H54 (cell line): ENCODE data around the gene VAMP5.
A peak's percentile ranks its signal among the peaks of the same experiment; 100 is the strongest.
"Not testable (repeated sequence)": the region's sequence is repeated elsewhere in the genome, so short reads cannot be mapped to it uniquely, and the experiment has no call there.

Experiments used
- DNase-seq: peaks from one replicate; pipeline ENCODE4 v3.0.0; 2011; ENCODE audit warnings: low spot score, mixed read lengths; ENCODE audit not compliant: insufficient read length
- FAIRE-seq: peaks from 3 replicates; lab custom pipeline; 2011; peaks lifted over from hg19 to GRCh38; lab: Jason Lieb, UNC
- POLR2A ChIP-seq: IDR thresholded peaks from 2 replicates; pipeline ENCODE4 v1.6.1; 2011; ENCODE audit warnings: low read depth, mild to moderate bottlenecking, low read length

VAMP5 gene

DNA sequence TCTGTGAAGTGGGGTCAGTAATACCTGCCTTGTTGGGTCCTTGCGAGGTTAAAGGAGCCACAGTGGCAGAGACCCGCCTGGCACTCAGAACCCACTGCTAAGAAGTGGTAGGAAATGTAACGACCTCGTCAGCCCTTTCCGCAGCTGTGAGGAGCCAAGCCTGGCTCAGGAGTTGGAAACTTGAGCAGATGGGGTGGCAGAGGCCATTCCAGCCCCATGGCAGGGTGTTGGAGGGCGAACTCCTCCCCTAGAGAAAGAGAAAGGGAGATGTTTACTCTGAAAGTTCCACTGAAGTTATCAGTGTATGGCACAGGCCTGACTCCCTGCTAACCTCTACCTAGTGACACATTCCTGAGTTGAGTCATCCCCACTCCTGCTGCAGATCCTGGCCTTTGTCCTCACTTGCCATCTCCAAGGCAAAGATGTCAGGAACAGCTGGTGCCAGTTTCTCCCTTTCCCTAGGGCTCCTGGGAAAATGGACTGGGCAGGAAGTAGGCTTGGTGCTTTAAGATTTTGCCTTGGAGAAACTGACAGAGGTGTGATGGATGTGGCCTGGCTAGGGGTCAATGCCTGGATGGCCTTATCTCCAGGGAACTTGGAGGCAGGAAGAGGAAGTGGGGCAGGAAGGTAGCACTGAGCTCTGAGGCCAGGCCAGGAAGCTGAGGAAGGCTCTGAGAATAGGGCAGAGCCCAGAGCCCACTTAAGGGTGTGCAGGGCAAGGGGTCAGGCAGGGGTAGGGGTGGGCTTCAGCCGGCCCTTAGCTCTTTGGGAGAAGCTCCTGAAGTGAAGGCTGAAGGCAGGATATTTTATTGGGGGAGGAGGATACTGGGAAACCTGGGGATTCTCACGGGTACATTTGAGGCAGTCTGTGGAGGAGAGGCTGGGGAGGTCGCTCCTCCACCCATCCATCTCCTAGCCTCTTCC lies 888 bp downstream of the VAMP5 start:
- TF ChIP-seq POLR2A: peak; percentile 9; the same call in 1 of the 2 replicates
- DNase-seq (peak; percentile 83), FAIRE-seq (peak; percentile 69)

GRCh38 chr2:85585781-85586105 lies 1.5 kb downstream of the VAMP5 start:
- no peak for TF ChIP-seq POLR2A

DNA sequence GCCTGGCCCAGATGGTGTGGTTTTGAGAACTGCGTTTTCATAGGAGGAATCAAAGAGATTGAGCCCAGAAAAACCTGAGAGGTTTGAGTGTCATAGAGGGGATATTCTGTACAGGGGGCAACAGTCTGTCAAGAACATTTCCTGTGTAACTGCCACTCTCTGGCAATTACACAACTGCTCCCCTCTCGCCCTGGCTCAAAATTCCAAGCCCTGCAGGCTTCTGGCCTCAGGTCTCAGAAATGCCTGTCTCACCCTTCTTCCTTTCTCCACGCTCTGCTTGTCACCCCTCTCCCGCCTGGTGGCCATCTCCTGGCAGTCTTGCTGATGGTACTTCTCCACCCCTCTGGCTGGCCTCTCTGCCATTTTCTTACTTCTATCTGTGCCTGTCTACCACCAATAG lies 4.0 kb downstream of the VAMP5 start:
- no peak for DNase-seq
- FAIRE-seq: no peak
- TF ChIP-seq POLR2A: no peak

More at GRCh38 chr2:85585781-85586105, 1.5 kb downstream of the VAMP5 start:
- DNase-seq (peak; percentile 61), FAIRE-seq (no peak)

GRCh38 chr2:85588645-85589044 lies 4.4 kb downstream of the VAMP5 start:
- DNase-seq (no peak), FAIRE-seq (no peak)
- no peak for TF ChIP-seq POLR2A

DNA sequence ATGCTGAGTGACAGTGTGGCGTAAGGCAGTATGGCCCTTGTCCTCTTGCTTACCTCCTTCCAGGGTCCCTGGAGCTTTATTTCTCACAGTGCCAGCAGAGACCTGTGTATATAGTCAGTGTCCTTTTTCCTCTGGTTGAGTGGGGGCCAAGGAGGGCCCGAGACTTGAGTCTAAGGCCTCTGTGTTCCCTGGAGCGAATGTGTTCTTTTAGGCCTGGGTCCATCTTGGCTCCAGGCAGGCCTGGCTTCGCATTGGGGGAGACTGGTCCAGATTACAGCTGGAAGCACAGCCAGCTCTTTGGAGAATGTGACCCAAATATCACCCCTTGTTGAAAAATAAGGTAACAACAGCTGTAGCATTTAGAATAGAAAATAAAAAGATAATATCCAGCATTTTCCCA lies 5.0 kb downstream of the VAMP5 start:
- DNase-seq: no peak
- no peak for FAIRE-seq
- no peak for TF ChIP-seq POLR2A

- DNase-seq (peak; percentile 69), FAIRE-seq (no peak)
- no peak for TF ChIP-seq POLR2A
Observed at GRCh38 chr2:85589982-85590791, 6.0 kb downstream of the VAMP5 start.

- FAIRE-seq (no peak), DNase-seq (no peak)
- TF ChIP-seq POLR2A: no peak
Observed at GRCh38 chr2:85590950-85591349, 6.7 kb downstream of the VAMP5 start.

DNA sequence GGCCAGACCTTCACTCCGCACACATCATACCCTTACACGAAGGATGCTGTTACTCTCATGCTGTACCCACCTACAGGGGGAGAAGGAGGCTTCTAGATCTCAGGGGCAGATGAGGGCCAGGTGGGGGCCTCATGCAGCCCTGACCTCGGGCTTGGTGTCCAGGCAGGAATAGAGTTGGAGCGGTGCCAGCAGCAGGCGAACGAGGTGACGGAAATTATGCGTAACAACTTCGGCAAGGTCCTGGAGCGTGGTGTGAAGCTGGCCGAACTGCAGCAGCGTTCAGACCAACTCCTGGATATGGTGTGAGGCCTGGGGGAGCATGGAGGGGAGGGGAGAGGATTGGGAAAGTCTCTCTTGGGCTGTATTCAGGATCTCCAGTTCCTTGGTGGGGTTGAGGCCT lies 7.3 kb downstream of the VAMP5 start:
- DNase-seq (no peak), FAIRE-seq (no peak)
- no peak for TF ChIP-seq POLR2A

GRCh38 chr2:85592299-85592698 lies 8.1 kb downstream of the VAMP5 start:
- not testable (repeated sequence) for FAIRE-seq, DNase-seq

- no peak for TF ChIP-seq POLR2A
- no peak for FAIRE-seq
- DNase-seq: no peak
Observed at GRCh38 chr2:85593023-85593422, 8.8 kb downstream of the VAMP5 start.

DNA sequence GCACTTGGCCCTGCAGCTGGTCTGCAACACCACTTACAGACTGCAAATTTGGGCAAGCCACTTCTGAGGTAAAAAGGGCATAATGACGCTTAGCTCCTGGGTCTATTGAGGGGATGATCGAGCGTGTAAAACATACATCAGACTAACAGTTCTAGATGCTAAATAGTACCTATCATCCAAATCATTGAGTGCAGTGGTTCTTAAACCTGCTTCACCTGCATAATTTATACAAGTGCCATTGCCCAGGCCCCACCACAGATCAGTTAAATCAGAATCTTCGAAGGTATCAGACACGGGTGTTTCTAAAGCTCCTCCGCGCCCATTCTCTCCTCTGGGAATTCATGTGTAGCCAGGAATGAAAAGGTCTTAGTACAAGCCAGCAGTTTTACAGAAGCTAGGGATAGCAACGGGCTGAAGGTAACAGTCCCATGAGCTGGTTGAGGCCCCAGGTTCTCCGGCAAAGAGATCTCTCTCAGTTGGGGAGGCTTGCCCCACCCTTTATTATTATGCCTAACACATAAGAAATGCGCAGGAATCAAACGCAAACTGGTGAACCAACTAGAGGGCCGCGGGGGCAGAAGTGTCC lies 10.6 kb downstream of the VAMP5 start:
- no peak for TF ChIP-seq POLR2A
- no peak for FAIRE-seq
- no peak for DNase-seq

- TF ChIP-seq POLR2A: peak; percentile 73
- FAIRE-seq (peak; percentile 41), DNase-seq (peak; percentile 95)
Observed at GRCh38 chr2:85595301-85596025, 11.2 kb downstream of the VAMP5 start, which contains the start of gene RNF181. Gene RNF181 (plus strand): TSS chr2:85595745. CDS start chr2:85595764, 19 bp downstream.

GRCh38 chr2:85596026-85596333 lies 11.7 kb downstream of the VAMP5 start:
- FAIRE-seq: no peak
- DNase-seq: no peak
- no peak for TF ChIP-seq POLR2A

GRCh38 chr2:85596486-85597143 lies 12.4 kb downstream of the VAMP5 start:
- FAIRE-seq: no peak
- no peak for DNase-seq
- no peak for TF ChIP-seq POLR2A
